ENCODE data around the gene VAV1. TPM values are rescaled to one million over a fixed set of nuclear protein-coding genes. Genes with fewer than 3 reads are reported as not detected.
A peak's percentile ranks its signal among the peaks of the same experiment; 100 is the strongest.

Gene VAV1
- total RNA-seq, 6 experiments from 2014 or later = 1.1 to 7.9 (median 3.1) TPM

GRCh38 chr19:6739390-6739882 is 33.1 kb upstream of the VAV1 start, which contains the start of gene TRIP10:
Gene TRIP10 (plus strand): TSS chr19:6739680. CDS start chr19:6739762, 82 bp downstream.
- Histone ChIP-seq H3K36me3 (peaks cover 0 to 11% (median 0%) of the 10 kb centered on the region in 4 donors), H3K4me3 (peak within 1 kb of the TSS; percentile 72 to 78 (median 72)), H3K9me3 (no peaks in the 10 kb centered on the region), H3K27ac (peak within 1 kb of the TSS; percentile 77 to 93 (median 85)), H3K4me1 (peaks cover 4 to 35% (median 19%) of the 10 kb centered on the region in 4 donors), H3K27me3 (no peaks in the 10 kb centered on the region)
- intact Hi-C loops (cut with DNase I) = loop anchor here in 1 of 2 donors (10.0 kb wide), 1 partner anchor 125 kb away; no protein-coding TSS in a partner anchor
- TF ChIP-seq POLR2A (IDR thresholded peaks at IDR 0.05) (peak; percentile 39), CTCF (IDR thresholded peaks at IDR 0.05) (no peak)
- under 1% methylated on average over 13 of the region's 47 CpGs for WGBS (ENCODE audit: insufficient coverage, low coverage, low lambda C conversion rate, missing lambda C conversion rate)
- peak; percentile 87 to 89 (median 89) for DNase-seq
- ATAC-seq = peak; percentile 31 to 48 (median 40)

- no peak for TF ChIP-seq CTCF (IDR thresholded peaks at IDR 0.05)
- no peak for ATAC-seq
- no peaks in the 10 kb centered on the region for H3K27me3 ChIP-seq
- peak overlapping the region; percentile 72 to 78 (median 72) for H3K4me3 ChIP-seq
- DNase-seq = peak in 2 of 3 donors; percentile 66 to 75
- peaks cover 0 to 9% (median 0%) of the 10 kb centered on the region in 4 donors for H3K36me3 ChIP-seq
- H3K27ac ChIP-seq = peak overlapping the region; percentile 65 to 71 (median 67)
- intact Hi-C loops (cut with DNase I) = loop anchor here (10.0 kb wide), 2 partner anchors 115 to 125 kb away; no protein-coding TSS in a partner anchor
- no peaks in the 10 kb centered on the region for H3K9me3 ChIP-seq
- peaks cover 4 to 34% (median 20%) of the 10 kb centered on the region in 4 donors for H3K4me1 ChIP-seq
- 10% methylated on average over 6 of the region's 34 CpGs for WGBS (ENCODE audit: insufficient coverage, low coverage, low lambda C conversion rate, missing lambda C conversion rate)
These were observed 32.5 kb upstream of the VAV1 start for GRCh38 chr19:6739883-6740588.

- Histone ChIP-seq H3K36me3 (peaks cover 0 to 5% (median 0%) of the 10 kb centered on the region in 4 donors), H3K4me1 (peaks cover 4 to 36% (median 16%) of the 10 kb centered on the region in 4 donors), H3K9me3 (no peaks in the 10 kb centered on the region), H3K27ac (peak overlapping the region in 2 of 3 donors; percentile 65 to 71), H3K4me3 (peak overlapping the region; percentile 72 to 78 (median 72)), H3K27me3 (no peaks in the 10 kb centered on the region)
- WGBS (ENCODE audit: insufficient coverage, low coverage, low lambda C conversion rate, missing lambda C conversion rate) = 60% methylated on average over 2 of the region's 46 CpGs
- peak in 1 of 3 donors; percentile 66 for DNase-seq
- no peak for ATAC-seq
- TF ChIP-seq CTCF (IDR thresholded peaks at IDR 0.05) (no peak), POLR2A (IDR thresholded peaks at IDR 0.05) (no peak)
- intact Hi-C loops (cut with DNase I) = loop anchor here in 1 of 2 donors (10.0 kb wide), 1 partner anchor 114 kb away; no protein-coding TSS in a partner anchor
These were observed 31.7 kb upstream of the VAV1 start for GRCh38 chr19:6740589-6741343.

- H3K36me3 ChIP-seq = peaks cover 0 to 21% (median 0%) of the 10 kb centered on the region in 4 donors
- no peaks in the 10 kb centered on the region for H3K27me3 ChIP-seq
- peaks cover 2 to 31% (median 12%) of the 10 kb centered on the region in 4 donors for H3K4me1 ChIP-seq
- TF ChIP-seq CTCF (IDR thresholded peaks at IDR 0.05) (no peak), POLR2A (IDR thresholded peaks at IDR 0.05) (no peak)
- DNase-seq (no peak), ATAC-seq (no peak)
- intact Hi-C loops (cut with DNase I) = loop anchor here in 1 of 2 donors (10.0 kb wide), 1 partner anchor 112 kb away; no protein-coding TSS in a partner anchor
- no peaks in the 10 kb centered on the region for H3K9me3 ChIP-seq
- no peak overlapping the region for H3K27ac ChIP-seq
- H3K4me3 ChIP-seq = no peak overlapping the region
- WGBS (ENCODE audit: insufficient coverage, low coverage, low lambda C conversion rate, missing lambda C conversion rate) = no CpG with 5 or more reads among the region's 7 CpGs
These were observed 29.4 kb upstream of the VAV1 start for GRCh38 chr19:6743066-6743465.
